ENCODE measurements around the gene TCOF1.

The TCOF1 gene

GRCh38 chr5:150358261-150359095, 981 bp downstream of the TCOF1 start:
- TF ChIP-seq SUZ12 (IDR thresholded peaks at IDR 0.05; ENCODE audit: extremely low read depth, insufficient read depth, insufficient read length), result no peak
- no peak for TF ChIP-seq YY1 (IDR thresholded peaks at IDR 0.05; ENCODE audit: insufficient read depth, insufficient read length)
- TF ChIP-seq ZNF274 (IDR thresholded peaks at IDR 0.05; ENCODE audit: low read depth, low read length), result no peak
- Histone ChIP-seq H3K4me1 (ENCODE audit: insufficient read depth, insufficient read length) (peaks cover 4% of the 10 kb centered on the region), H3K9me3 (ENCODE audit: insufficient read depth, low read length) (no peaks in the 10 kb centered on the region), H3K4me3 (ENCODE audit: insufficient read length, low read depth) (peak overlapping the region; percentile 91), H3K36me3 (ENCODE audit: insufficient read depth, insufficient read length, low read length) (peaks cover 50% of the 10 kb centered on the region), H3K9ac (ENCODE audit: insufficient read length, low read depth) (peak overlapping the region; percentile 93), H3K27me3 (ENCODE audit: insufficient read depth, insufficient read length) (no peaks in the 10 kb centered on the region)
- no peak for DNase-seq (ENCODE audit: low read depth, low spot score)

- Histone ChIP-seq H3K9me3 (ENCODE audit: insufficient read depth, low read length) (no peaks in the 10 kb centered on the region), H3K4me1 (ENCODE audit: insufficient read depth, insufficient read length) (peaks cover 4% of the 10 kb centered on the region), H3K4me3 (ENCODE audit: insufficient read length, low read depth) (no peak overlapping the region), H3K36me3 (ENCODE audit: insufficient read depth, insufficient read length, low read length) (peaks cover 76% of the 10 kb centered on the region), H3K9ac (ENCODE audit: insufficient read length, low read depth) (no peak overlapping the region), H3K27me3 (ENCODE audit: insufficient read depth, insufficient read length) (no peaks in the 10 kb centered on the region)
- TF ChIP-seq SUZ12 (IDR thresholded peaks at IDR 0.05; ENCODE audit: extremely low read depth, insufficient read depth, insufficient read length) (no peak), YY1 (IDR thresholded peaks at IDR 0.05; ENCODE audit: insufficient read depth, insufficient read length) (no peak), ZNF274 (IDR thresholded peaks at IDR 0.05; ENCODE audit: low read depth, low read length) (no peak)
- no peak for DNase-seq (ENCODE audit: low read depth, low spot score)
Measured at GRCh38 chr5:150361301-150361700, 3.8 kb downstream of the TCOF1 start.

GRCh38 chr5:150363185-150363584, 5.7 kb downstream of the TCOF1 start:
- Histone ChIP-seq H3K4me1 (ENCODE audit: insufficient read depth, insufficient read length) (peaks cover 2% of the 10 kb centered on the region), H3K4me3 (ENCODE audit: insufficient read length, low read depth) (no peak overlapping the region), H3K36me3 (ENCODE audit: insufficient read depth, insufficient read length, low read length) (peaks cover 88% of the 10 kb centered on the region), H3K27me3 (ENCODE audit: insufficient read depth, insufficient read length) (no peaks in the 10 kb centered on the region), H3K9ac (ENCODE audit: insufficient read length, low read depth) (no peak overlapping the region), H3K9me3 (ENCODE audit: insufficient read depth, low read length) (no peaks in the 10 kb centered on the region)
- TF ChIP-seq SUZ12 (IDR thresholded peaks at IDR 0.05; ENCODE audit: extremely low read depth, insufficient read depth, insufficient read length) (no peak), ZNF274 (IDR thresholded peaks at IDR 0.05; ENCODE audit: low read depth, low read length) (no peak), YY1 (IDR thresholded peaks at IDR 0.05; ENCODE audit: insufficient read depth, insufficient read length) (no peak)
- no peak for DNase-seq (ENCODE audit: low read depth, low spot score)

- Histone ChIP-seq H3K4me3 (ENCODE audit: insufficient read length, low read depth) (no peak overlapping the region), H3K9me3 (ENCODE audit: insufficient read depth, low read length) (no peaks in the 10 kb centered on the region), H3K9ac (ENCODE audit: insufficient read length, low read depth) (no peak overlapping the region), H3K27me3 (ENCODE audit: insufficient read depth, insufficient read length) (no peaks in the 10 kb centered on the region), H3K4me1 (ENCODE audit: insufficient read depth, insufficient read length) (peaks cover 2% of the 10 kb centered on the region), H3K36me3 (ENCODE audit: insufficient read depth, insufficient read length, low read length) (peaks cover 92% of the 10 kb centered on the region)
- TF ChIP-seq ZNF274 (IDR thresholded peaks at IDR 0.05; ENCODE audit: low read depth, low read length) (no peak), YY1 (IDR thresholded peaks at IDR 0.05; ENCODE audit: insufficient read depth, insufficient read length) (no peak), SUZ12 (IDR thresholded peaks at IDR 0.05; ENCODE audit: extremely low read depth, insufficient read depth, insufficient read length) (no peak)
- DNase-seq (ENCODE audit: low read depth, low spot score), result no peak
Measured at GRCh38 chr5:150364004-150364403, 6.5 kb downstream of the TCOF1 start.

- DNase-seq (ENCODE audit: low read depth, low spot score), result no peak
- no peak for TF ChIP-seq YY1 (IDR thresholded peaks at IDR 0.05; ENCODE audit: insufficient read depth, insufficient read length)
- TF ChIP-seq ZNF274 (IDR thresholded peaks at IDR 0.05; ENCODE audit: low read depth, low read length), result no peak
- no peak for TF ChIP-seq SUZ12 (IDR thresholded peaks at IDR 0.05; ENCODE audit: extremely low read depth, insufficient read depth, insufficient read length)
- H3K4me1 ChIP-seq (ENCODE audit: insufficient read depth, insufficient read length), result no peaks in the 10 kb centered on the region
- H3K36me3 ChIP-seq (ENCODE audit: insufficient read depth, insufficient read length, low read length), result peaks cover 91% of the 10 kb centered on the region
- H3K27me3 ChIP-seq (ENCODE audit: insufficient read depth, insufficient read length), result no peaks in the 10 kb centered on the region
- no peak overlapping the region for H3K9ac ChIP-seq (ENCODE audit: insufficient read length, low read depth)
- no peak overlapping the region for H3K4me3 ChIP-seq (ENCODE audit: insufficient read length, low read depth)
- no peaks in the 10 kb centered on the region for H3K9me3 ChIP-seq (ENCODE audit: insufficient read depth, low read length)
Measured at GRCh38 chr5:150368526-150368925, 11.0 kb downstream of the TCOF1 start.

GRCh38 chr5:150372639-150373038, 15.1 kb downstream of the TCOF1 start:
- Histone ChIP-seq H3K27me3 (ENCODE audit: insufficient read depth, insufficient read length) (no peaks in the 10 kb centered on the region), H3K9ac (ENCODE audit: insufficient read length, low read depth) (no peak overlapping the region), H3K4me1 (ENCODE audit: insufficient read depth, insufficient read length) (peaks cover 7% of the 10 kb centered on the region), H3K4me3 (ENCODE audit: insufficient read length, low read depth) (no peak overlapping the region), H3K9me3 (ENCODE audit: insufficient read depth, low read length) (no peaks in the 10 kb centered on the region), H3K36me3 (ENCODE audit: insufficient read depth, insufficient read length, low read length) (peaks cover 96% of the 10 kb centered on the region)
- TF ChIP-seq YY1 (IDR thresholded peaks at IDR 0.05; ENCODE audit: insufficient read depth, insufficient read length) (no peak), SUZ12 (IDR thresholded peaks at IDR 0.05; ENCODE audit: extremely low read depth, insufficient read depth, insufficient read length) (no peak), ZNF274 (IDR thresholded peaks at IDR 0.05; ENCODE audit: low read depth, low read length) (no peak)
- DNase-seq (ENCODE audit: low read depth, low spot score), result no peak

- H3K36me3 ChIP-seq (ENCODE audit: insufficient read depth, insufficient read length, low read length), result peaks cover 94% of the 10 kb centered on the region
- TF ChIP-seq YY1 (IDR thresholded peaks at IDR 0.05; ENCODE audit: insufficient read depth, insufficient read length) (no peak), SUZ12 (IDR thresholded peaks at IDR 0.05; ENCODE audit: extremely low read depth, insufficient read depth, insufficient read length) (no peak), ZNF274 (IDR thresholded peaks at IDR 0.05; ENCODE audit: low read depth, low read length) (no peak)
- no peaks in the 10 kb centered on the region for H3K27me3 ChIP-seq (ENCODE audit: insufficient read depth, insufficient read length)
- no peaks in the 10 kb centered on the region for H3K9me3 ChIP-seq (ENCODE audit: insufficient read depth, low read length)
- peaks cover 7% of the 10 kb centered on the region for H3K4me1 ChIP-seq (ENCODE audit: insufficient read depth, insufficient read length)
- H3K4me3 ChIP-seq (ENCODE audit: insufficient read length, low read depth), result no peak overlapping the region
- no peak for DNase-seq (ENCODE audit: low read depth, low spot score)
- H3K9ac ChIP-seq (ENCODE audit: insufficient read length, low read depth), result peak overlapping the region; percentile 26
Measured at GRCh38 chr5:150374651-150375050, 17.2 kb downstream of the TCOF1 start.
